IMR-90 (cell line): Measurements from ENCODE around the gene LSMEM2. TPM values are rescaled to one million over a fixed set of nuclear protein-coding genes. Genes with fewer than 3 reads are reported as not detected.
A peak's percentile ranks its signal among the peaks of the same experiment; 100 is the strongest.

Source experiments
- ATAC-seq: fragments of 200-7000 bp; cut with Tn5 transposase; 2 replicates; pipeline ENCODE4 v1.9.1; 2020; ENCODE audit warnings: low read depth, mild to moderate bottlenecking, moderate library complexity
- BruUV-seq: library from RNA; stranded (reverse); fragments of 400-500 nt; replicated peaks from 2 replicates; lab custom pipeline; 2021; lab: Mats Ljungman, UMichigan
- CTCF ChIA-PET: fragments of 300-600 bp; formaldehyde crosslinking; extraction: SDS; loops from one replicate; lab custom pipeline; 2021; ENCODE audit warnings: antibody characterized with exemption; lab: Yijun Ruan, JAX
- POLR2A ChIA-PET: fragments of 300-600 bp; sonication (Branson Sonifier 250); formaldehyde crosslinking; loops from one replicate; lab custom pipeline; 2022; ENCODE audit warnings: antibody characterized with exemption; ENCODE audit not compliant: unreplicated experiment; lab: Charles Lee
- DNase-seq: peaks from one replicate; pipeline ENCODE4 v3.0.0; 2013
- H2AFZ ChIP-seq: replicated peaks from 2 replicates; pipeline ENCODE3; 2013; ENCODE audit warnings: low read length, mild to moderate bottlenecking; ENCODE audit not compliant: poor library complexity
- H2AK5ac ChIP-seq: 2 replicates; pipeline ENCODE4 v1.6.1; 2013; ENCODE audit warnings: low read depth, low read length, inconsistent platforms
- H2AK9ac ChIP-seq: replicated peaks from 2 replicates; pipeline ENCODE3; 2013; ENCODE audit warnings: mild to moderate bottlenecking, low read depth, low read length, moderate library complexity; ENCODE audit not compliant: poor library complexity
- H2BK120ac ChIP-seq: 2 replicates; pipeline ENCODE4 v1.6.1; 2013; ENCODE audit warnings: low read depth, low read length, inconsistent platforms
- H2BK15ac ChIP-seq: 3 replicates; pipeline ENCODE4 v1.6.1; 2013; ENCODE audit warnings: low read depth, low read length, inconsistent platforms
- H2BK20ac ChIP-seq: 2 replicates; pipeline ENCODE4 v1.6.1; 2013; ENCODE audit warnings: low read depth, mild to moderate bottlenecking, inconsistent platforms, low read length, moderate library complexity
- H2BK5ac ChIP-seq: 2 replicates; pipeline ENCODE4 v1.6.1; 2013; ENCODE audit warnings: mild to moderate bottlenecking, low read depth, low read length, inconsistent platforms; ENCODE audit not compliant: poor library complexity, severe bottlenecking
- H3K14ac ChIP-seq: replicated peaks from 2 replicates; pipeline ENCODE4 v1.6.1; 2013; ENCODE audit warnings: low read depth, low read length, inconsistent platforms
- H3K18ac ChIP-seq: 2 replicates; pipeline ENCODE4 v1.6.1; 2013; ENCODE audit warnings: low read depth, low read length, control low read depth
- H3K23ac ChIP-seq: 2 replicates; pipeline ENCODE4 v1.6.1; 2013; ENCODE audit warnings: low read depth, low read length, inconsistent platforms
- H3K27ac ChIP-seq: 2 replicates; pipeline ENCODE4 v1.5.1; 2013; ENCODE audit warnings: mild to moderate bottlenecking, control low read depth, low read length; ENCODE audit not compliant: insufficient read depth
- H3K27me3 ChIP-seq: 2 replicates; pipeline ENCODE4 v1.6.1; 2013; ENCODE audit warnings: low read length; ENCODE audit not compliant: control insufficient read depth, insufficient read depth
- H3K36me3 ChIP-seq: 2 replicates; pipeline ENCODE4 v1.6.1; 2013; ENCODE audit warnings: low read length, mixed read lengths; ENCODE audit not compliant: control insufficient read depth, insufficient read depth
- H3K4ac ChIP-seq: 2 replicates; pipeline ENCODE4 v1.6.1; 2013; ENCODE audit warnings: low read depth, low read length, inconsistent platforms
- H3K4me1 ChIP-seq: 2 replicates; pipeline ENCODE4 v1.6.1; 2013; ENCODE audit warnings: low read length, mixed read lengths; ENCODE audit not compliant: control insufficient read depth, insufficient read depth
- H3K4me2 ChIP-seq: 2 replicates; pipeline ENCODE4 v1.6.1; 2013; ENCODE audit warnings: low read depth, mild to moderate bottlenecking, control low read depth, low read length, moderate library complexity
- H3K4me3 ChIP-seq: 2 replicates; pipeline ENCODE4 v1.5.1; 2013; ENCODE audit warnings: low read depth, mild to moderate bottlenecking, control low read depth, low read length, moderate library complexity; ENCODE audit not compliant: insufficient read depth
- H3K56ac ChIP-seq: 2 replicates; pipeline ENCODE4 v1.6.1; 2013; ENCODE audit warnings: low read length, inconsistent platforms; ENCODE audit not compliant: insufficient read depth; ENCODE audit errors: extremely low read depth
- H3K79me1 ChIP-seq, 2 experiments: 2 replicates each; pipeline ENCODE4 v1.6.1; 2013; ENCODE audit warnings: low read length in 2 of 2, inconsistent platforms in 1 of 2, low read depth in 1 of 2
- H3K9ac ChIP-seq: 2 replicates; pipeline ENCODE4 v1.6.1; 2013; ENCODE audit warnings: low read depth, low read length, control low read depth
- H3K9me1 ChIP-seq: 2 replicates; pipeline ENCODE4 v1.6.1; 2013; ENCODE audit warnings: low read length, inconsistent platforms; ENCODE audit not compliant: insufficient read depth
- H3K9me3 ChIP-seq: 2 replicates; pipeline ENCODE4 v1.6.1; 2013; ENCODE audit warnings: low read length; ENCODE audit not compliant: control insufficient read depth, insufficient read depth
- H4K20me1 ChIP-seq: 2 replicates; pipeline ENCODE4 v1.6.1; 2013; ENCODE audit warnings: low read length, inconsistent platforms; ENCODE audit not compliant: insufficient read depth
- H4K5ac ChIP-seq: 2 replicates; pipeline ENCODE4 v1.6.1; 2013; ENCODE audit warnings: mild to moderate bottlenecking, low read depth, low read length, control low read depth
- H4K8ac ChIP-seq, 2 experiments: 2 replicates each; pipeline ENCODE4 v1.6.1; 2013; ENCODE audit warnings: low read depth in 2 of 2, low read length in 2 of 2, control low read depth in 1 of 2, inconsistent platforms in 1 of 2
- H4K91ac ChIP-seq: 2 replicates; pipeline ENCODE4 v1.6.1; 2013; ENCODE audit warnings: low read depth, low read length, inconsistent platforms; ENCODE audit not compliant: insufficient read depth
- BHLHE40 ChIP-seq: fragments of 150-350 bp; IDR thresholded peaks from 2 replicates; pipeline ENCODE4 v1.6.1; 2016; ENCODE audit warnings: mild to moderate bottlenecking, low read depth, low read length
- CTCF ChIP-seq: conservative IDR thresholded peaks from 2 replicates; pipeline ENCODE4 v1.5.1; 2012; ENCODE audit warnings: mild to moderate bottlenecking, low read depth, low read length, improper control_type of control experiment
- FOS ChIP-seq: fragments of 150-350 bp; IDR thresholded peaks from 2 replicates; pipeline ENCODE4 v1.6.1; 2016; ENCODE audit warnings: low read depth, low read length
- MAFK ChIP-seq: IDR thresholded peaks from 2 replicates; pipeline ENCODE4 v1.6.1; 2012; ENCODE audit warnings: low read depth, low read length, improper control_type of control experiment
- MAZ ChIP-seq: IDR thresholded peaks from 2 replicates; pipeline ENCODE4 v1.6.1; 2012; ENCODE audit warnings: low read depth, mild to moderate bottlenecking, low read length, improper control_type of control experiment, moderate library complexity, borderline replicate concordance
- MXI1 ChIP-seq: IDR thresholded peaks from 2 replicates; pipeline ENCODE4 v1.6.1; 2012; ENCODE audit warnings: low read depth, mild to moderate bottlenecking, low read length, moderate library complexity, borderline replicate concordance
- NFE2L2 ChIP-seq: fragments of 150-350 bp; IDR thresholded peaks from 2 replicates; pipeline ENCODE4 v1.6.1; 2016; ENCODE audit warnings: low read depth, mild to moderate bottlenecking, low read length
- POLR2A ChIP-seq: IDR thresholded peaks from 2 replicates; pipeline ENCODE4 v1.6.1; 2012; ENCODE audit warnings: mild to moderate bottlenecking, low read depth, low read length
- RCOR1 ChIP-seq: IDR thresholded peaks from 2 replicates; pipeline ENCODE4 v1.6.1; 2012; ENCODE audit warnings: mild to moderate bottlenecking, low read length, improper control_type of control experiment; ENCODE audit not compliant: insufficient replicate concordance
- SMC3 ChIP-seq: fragments of 150-350 bp; IDR thresholded peaks from 2 replicates; pipeline ENCODE4 v1.6.1; 2016; ENCODE audit warnings: low read depth, mild to moderate bottlenecking, antibody characterized with exemption, low read length, moderate library complexity
- WGBS, 2 experiments: methylation state at CpG; one replicate each; pipeline versions ENCODE4 v1.1.5 to v1.1.7; 2013; ENCODE audit warnings: missing lambda C conversion rate in 2 of 2; ENCODE audit not compliant: insufficient read length in 1 of 2; ENCODE audit errors: extremely low coverage in 2 of 2; 5-methylcytosine and 5-hydroxymethylcytosine counted together
- dilution Hi-C: fragments of 300-500 bp; cut with HindIII; formaldehyde crosslinking; loops from one replicate; pipeline ENCODE4 v1.14.3; 2018; ENCODE audit warnings: low sequenced_read_pairs; ENCODE audit not compliant: unreplicated experiment
- in situ Hi-C: fragments of 300-500 bp; cut with MboI; formaldehyde crosslinking; loops from 3 replicates; pipeline ENCODE4 v1.14.3; 2019; ENCODE audit warnings: low sequenced_read_pairs, inconsistent platforms, mixed read lengths
- intact Hi-C: fragments of 100-400 bp; cut with micrococcal nuclease; formaldehyde crosslinking; loops from 2 replicates; pipeline ENCODE4 v1.10.0; 2022
- polyA plus RNA-seq, 3 experiments: library from polyadenylated mRNA; depleted of rRNA; stranded (reverse); fragments of >200 nt; gene quantifications; 2 replicates each; pipeline ENCODE4 v1.2.3, GENCODE V29; 2012; ENCODE audit warnings: low replicate concordance in 1 of 3
- total RNA-seq: library from RNA; depleted of rRNA; stranded (reverse); fragments of >200 nt; gene quantifications from 2 replicates; pipeline ENCODE4 v1.2.3, GENCODE V29; 2012
- TF ChIP-seq, protein P1 (sequence below): fragments of 150-350 bp; IDR thresholded peaks from 2 replicates; pipeline ENCODE4 v1.6.1; 2017; ENCODE audit warnings: mild to moderate bottlenecking, antibody characterized with exemption, low read length, low read depth
- TF ChIP-seq, protein P2 (sequence below): fragments of 150-350 bp; IDR thresholded peaks from 2 replicates; pipeline ENCODE4 v1.6.1; 2016; ENCODE audit warnings: low read depth, mild to moderate bottlenecking, low read length, moderate library complexity, borderline replicate concordance

Gene LSMEM2
- total and polyA plus RNA-seq, 2 of the 4 experiments (the other 2 are of a cell fraction), result under 0.01 TPM; not detected in 1

- H2BK120ac ChIP-seq, result no peak overlapping the region
- no peak overlapping the region for H2BK15ac ChIP-seq
- no peak overlapping the region for H4K5ac ChIP-seq
- no peak overlapping the region for H3K4ac ChIP-seq
- H3K27ac ChIP-seq, result no peak overlapping the region
- dilution Hi-C loops (no loop called here), in situ Hi-C loops (no loop called here), intact Hi-C loops (no loop called here)
- DNase-seq (no peak), ATAC-seq (no peak)
- no peak overlapping the region for H3K56ac ChIP-seq
- H3K36me3 ChIP-seq, result no peaks in the 10 kb centered on the region
- H2AK5ac ChIP-seq, result no peak overlapping the region
- H3K9ac ChIP-seq, result no peak overlapping the region
- no peak overlapping the region for H2AK9ac ChIP-seq
- peaks cover 17% of the 10 kb centered on the region for H3K9me1 ChIP-seq
- no peak overlapping the region for H3K4me2 ChIP-seq
- H4K91ac ChIP-seq, result no peak overlapping the region
- H2BK20ac ChIP-seq, result no peak overlapping the region
- H2BK5ac ChIP-seq, result no peak overlapping the region
- WGBS, 2 experiments, result 98% methylated on average over 5 of the region's 8 CpGs; no CpG with 5 or more reads in 1 of the 2 experiments
- peaks cover 19 to 38% of the 10 kb centered on the region in 2 experiments; a peak in 3 of 4 replicates for H3K79me1 ChIP-seq
- ChIA-PET CTCF (no interaction called here), POLR2A (no interaction called here)
- no peak overlapping the region for H3K23ac ChIP-seq
- no peaks in the 10 kb centered on the region for H3K9me3 ChIP-seq
- H3K4me3 ChIP-seq, result no peak overlapping the region
- no peak overlapping the region for H3K18ac ChIP-seq
- TF ChIP-seq BHLHE40 (no peak), NFE2L2 (no peak), SMC3 (no peak), MAZ (no peak), FOS (no peak), RCOR1 (no peak), MAFK (no peak), CTCF (no peak), POLR2A (no peak), MXI1 (no peak)
- TF ChIP-seq, protein P1, sequence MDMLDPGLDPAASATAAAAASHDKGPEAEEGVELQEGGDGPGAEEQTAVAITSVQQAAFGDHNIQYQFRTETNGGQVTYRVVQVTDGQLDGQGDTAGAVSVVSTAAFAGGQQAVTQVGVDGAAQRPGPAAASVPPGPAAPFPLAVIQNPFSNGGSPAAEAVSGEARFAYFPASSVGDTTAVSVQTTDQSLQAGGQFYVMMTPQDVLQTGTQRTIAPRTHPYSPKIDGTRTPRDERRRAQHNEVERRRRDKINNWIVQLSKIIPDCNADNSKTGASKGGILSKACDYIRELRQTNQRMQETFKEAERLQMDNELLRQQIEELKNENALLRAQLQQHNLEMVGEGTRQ, result no peak
- TF ChIP-seq, protein P2, sequence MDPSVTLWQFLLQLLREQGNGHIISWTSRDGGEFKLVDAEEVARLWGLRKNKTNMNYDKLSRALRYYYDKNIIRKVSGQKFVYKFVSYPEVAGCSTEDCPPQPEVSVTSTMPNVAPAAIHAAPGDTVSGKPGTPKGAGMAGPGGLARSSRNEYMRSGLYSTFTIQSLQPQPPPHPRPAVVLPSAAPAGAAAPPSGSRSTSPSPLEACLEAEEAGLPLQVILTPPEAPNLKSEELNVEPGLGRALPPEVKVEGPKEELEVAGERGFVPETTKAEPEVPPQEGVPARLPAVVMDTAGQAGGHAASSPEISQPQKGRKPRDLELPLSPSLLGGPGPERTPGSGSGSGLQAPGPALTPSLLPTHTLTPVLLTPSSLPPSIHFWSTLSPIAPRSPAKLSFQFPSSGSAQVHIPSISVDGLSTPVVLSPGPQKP, result no peak
- no peak overlapping the region for H4K8ac ChIP-seq
- no peak overlapping the region for H3K14ac ChIP-seq
- H3K4me1 ChIP-seq, result peaks cover 21% of the 10 kb centered on the region
- BruUV-seq, result no TSS peak
- H2AFZ ChIP-seq, result peak overlapping the region; percentile 45
- H4K20me1 ChIP-seq, result no peaks in the 10 kb centered on the region
- H3K27me3 ChIP-seq, result no peaks in the 10 kb centered on the region
These were observed 16.9 kb downstream of the LSMEM2 start for GRCh38 chr3:50295553-50296431.
